ENCODE data around the gene CLSTN3. TPM values are rescaled to one million over a fixed set of nuclear protein-coding genes. Genes with fewer than 3 reads are reported as not detected.

Gene CLSTN3
- total and polyA plus RNA-seq, 2 of the 13 experiments (the other 11 are each of a cell fraction or from before 2014, with no cell fraction given): 26.2 to 94.1 TPM

DNA sequence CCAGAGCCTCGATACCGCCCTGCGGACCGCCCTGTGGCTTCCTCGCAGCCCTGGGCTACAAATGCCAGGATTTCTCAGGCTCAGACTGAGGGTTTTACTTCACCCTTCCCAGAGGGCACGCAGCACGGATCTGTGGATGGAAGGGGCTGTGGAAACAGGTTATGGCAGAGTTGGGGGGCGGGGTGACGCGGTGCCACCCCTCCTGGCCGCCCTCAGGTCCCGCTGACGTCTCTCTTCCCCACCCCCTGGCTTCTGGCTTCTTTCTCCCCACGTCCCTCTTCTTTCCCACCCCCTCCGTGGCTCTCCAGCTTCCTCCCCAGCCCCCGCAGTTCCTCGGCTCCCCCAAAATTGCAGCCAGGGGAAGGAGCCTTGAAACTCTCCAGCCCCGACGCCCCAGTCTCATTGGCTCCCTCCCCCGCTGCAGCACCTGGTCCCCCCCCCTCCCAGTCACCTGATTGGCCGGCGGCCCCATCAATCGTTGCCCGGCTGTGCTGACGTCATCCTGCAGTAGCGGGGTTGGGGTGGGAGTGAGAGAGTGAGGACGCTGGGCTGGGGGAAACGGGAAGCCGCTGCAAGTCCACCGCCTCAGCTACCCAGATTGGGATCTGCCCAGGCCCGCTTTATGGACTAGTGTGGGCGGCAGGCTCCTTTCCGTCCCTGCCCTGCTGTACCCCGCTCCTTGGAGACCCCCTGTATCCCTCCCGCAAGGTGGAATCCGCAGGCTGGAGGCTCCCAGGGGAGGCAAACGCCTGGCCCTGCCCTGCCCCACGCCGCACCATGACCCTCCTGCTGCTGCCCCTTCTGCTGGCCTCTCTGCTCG, at the start of gene CLSTN3 (continued):
- no peak for TF ChIP-seq ZBTB37 (CRISPR knock-in tag; IDR thresholded peaks at IDR 0.05)
- no peak for TF ChIP-seq ZNF646 (CRISPR knock-in tag; IDR thresholded peaks at IDR 0.05)
- no peak for TF ChIP-seq FOXM1 (CRISPR knock-in tag; IDR thresholded peaks at IDR 0.05)
- TF ChIP-seq ARID3A (IDR thresholded peaks at IDR 0.05; ENCODE audit: low read depth, low read length): no peak
- TF ChIP-seq ZNF883 (CRISPR knock-in tag; IDR thresholded peaks at IDR 0.05; ENCODE audit: not compliant biosample characterization): no peak
- no peak for TF ChIP-seq NR2C2 (CRISPR knock-in tag; IDR thresholded peaks at IDR 0.05; ENCODE audit: borderline replicate concordance)
- TF ChIP-seq, protein P1, sequence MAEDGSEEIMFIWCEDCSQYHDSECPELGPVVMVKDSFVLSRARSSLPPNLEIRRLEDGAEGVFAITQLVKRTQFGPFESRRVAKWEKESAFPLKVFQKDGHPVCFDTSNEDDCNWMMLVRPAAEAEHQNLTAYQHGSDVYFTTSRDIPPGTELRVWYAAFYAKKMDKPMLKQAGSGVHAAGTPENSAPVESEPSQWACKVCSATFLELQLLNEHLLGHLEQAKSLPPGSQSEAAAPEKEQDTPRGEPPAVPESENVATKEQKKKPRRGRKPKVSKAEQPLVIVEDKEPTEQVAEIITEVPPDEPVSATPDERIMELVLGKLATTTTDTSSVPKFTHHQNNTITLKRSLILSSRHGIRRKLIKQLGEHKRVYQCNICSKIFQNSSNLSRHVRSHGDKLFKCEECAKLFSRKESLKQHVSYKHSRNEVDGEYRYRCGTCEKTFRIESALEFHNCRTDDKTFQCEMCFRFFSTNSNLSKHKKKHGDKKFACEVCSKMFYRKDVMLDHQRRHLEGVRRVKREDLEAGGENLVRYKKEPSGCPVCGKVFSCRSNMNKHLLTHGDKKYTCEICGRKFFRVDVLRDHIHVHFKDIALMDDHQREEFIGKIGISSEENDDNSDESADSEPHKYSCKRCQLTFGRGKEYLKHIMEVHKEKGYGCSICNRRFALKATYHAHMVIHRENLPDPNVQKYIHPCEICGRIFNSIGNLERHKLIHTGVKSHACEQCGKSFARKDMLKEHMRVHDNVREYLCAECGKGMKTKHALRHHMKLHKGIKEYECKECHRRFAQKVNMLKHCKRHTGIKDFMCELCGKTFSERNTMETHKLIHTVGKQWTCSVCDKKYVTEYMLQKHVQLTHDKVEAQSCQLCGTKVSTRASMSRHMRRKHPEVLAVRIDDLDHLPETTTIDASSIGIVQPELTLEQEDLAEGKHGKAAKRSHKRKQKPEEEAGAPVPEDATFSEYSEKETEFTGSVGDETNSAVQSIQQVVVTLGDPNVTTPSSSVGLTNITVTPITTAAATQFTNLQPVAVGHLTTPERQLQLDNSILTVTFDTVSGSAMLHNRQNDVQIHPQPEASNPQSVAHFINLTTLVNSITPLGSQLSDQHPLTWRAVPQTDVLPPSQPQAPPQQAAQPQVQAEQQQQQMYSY (CRISPR knock-in tag; IDR thresholded peaks at IDR 0.05): no peak
- no peak for TF ChIP-seq KDM3A (CRISPR knock-in tag; IDR thresholded peaks at IDR 0.05; ENCODE audit: low read depth)
- no peak for TF ChIP-seq ZKSCAN1 (IDR thresholded peaks at IDR 0.05; ENCODE audit: low read length)
- no peak for TF ChIP-seq AHR (CRISPR knock-in tag; IDR thresholded peaks at IDR 0.05)
- TF ChIP-seq ZNF20 (CRISPR knock-in tag; IDR thresholded peaks at IDR 0.05): no peak
- TF ChIP-seq HOXD1 (CRISPR knock-in tag; IDR thresholded peaks at IDR 0.05): no peak
- TF ChIP-seq MTF2 (CRISPR knock-in tag; IDR thresholded peaks at IDR 0.05; ENCODE audit: borderline replicate concordance): no peak
- no peak for TF ChIP-seq JUN (CRISPR knock-in tag; IDR thresholded peaks at IDR 0.05)

Data from HepG2 (cell line).